Tongue (tissue), 3 donors: ENCODE measurements around the gene ZC3H11A. TPM values are rescaled to one million over a fixed set of nuclear protein-coding genes. Genes with fewer than 3 reads are reported as not detected.

Source experiments
- DNase-seq: peaks from one replicate; pipeline ENCODE4 v3.0.0-alpha.2; 2015
- small RNA-seq: library from RNA; depleted of rRNA; stranded (forward); fragments of <200 nt; gene quantifications from one replicate; pipeline ENCODE3, GENCODE V24; 2014; ENCODE audit warnings: low replicate concordance
- total RNA-seq: library from RNA; depleted of rRNA; stranded (reverse); fragments of >200 nt; gene quantifications from one replicate; pipeline ENCODE4 v1.2.3, GENCODE V29; 2014

The ZC3H11A gene
- total RNA-seq, 1 donor from 2014 or later = 122 TPM

GRCh38 chr1:203842559-203842876 lies 47.1 kb downstream of the ZC3H11A start:
- DNase-seq = no peak

GRCh38 chr1:203843435-203843834 lies 48.0 kb downstream of the ZC3H11A start:
- no peak for DNase-seq

Small RNA genes within 50 kb of the gene (small RNA-seq; reads per million reads assigned to genes)
- 0.13 reads per million for gene ZC3H11A

Other genes with a start within 250 kb of the ZC3H11A start
- gene ATP2B4, start 168.8 kb upstream of the ZC3H11A start, total RNA-seq = 101 TPM
- not detected for gene LAX1, start 30.4 kb upstream of the ZC3H11A start, total RNA-seq
- 34.2 TPM for gene ZBED6, start within 50 bp of the ZC3H11A start, total RNA-seq
- gene SNRPE, start 66.0 kb downstream of the ZC3H11A start, total RNA-seq = 90.5 TPM